Measurements from ENCODE around the gene AGRN.

DNA sequence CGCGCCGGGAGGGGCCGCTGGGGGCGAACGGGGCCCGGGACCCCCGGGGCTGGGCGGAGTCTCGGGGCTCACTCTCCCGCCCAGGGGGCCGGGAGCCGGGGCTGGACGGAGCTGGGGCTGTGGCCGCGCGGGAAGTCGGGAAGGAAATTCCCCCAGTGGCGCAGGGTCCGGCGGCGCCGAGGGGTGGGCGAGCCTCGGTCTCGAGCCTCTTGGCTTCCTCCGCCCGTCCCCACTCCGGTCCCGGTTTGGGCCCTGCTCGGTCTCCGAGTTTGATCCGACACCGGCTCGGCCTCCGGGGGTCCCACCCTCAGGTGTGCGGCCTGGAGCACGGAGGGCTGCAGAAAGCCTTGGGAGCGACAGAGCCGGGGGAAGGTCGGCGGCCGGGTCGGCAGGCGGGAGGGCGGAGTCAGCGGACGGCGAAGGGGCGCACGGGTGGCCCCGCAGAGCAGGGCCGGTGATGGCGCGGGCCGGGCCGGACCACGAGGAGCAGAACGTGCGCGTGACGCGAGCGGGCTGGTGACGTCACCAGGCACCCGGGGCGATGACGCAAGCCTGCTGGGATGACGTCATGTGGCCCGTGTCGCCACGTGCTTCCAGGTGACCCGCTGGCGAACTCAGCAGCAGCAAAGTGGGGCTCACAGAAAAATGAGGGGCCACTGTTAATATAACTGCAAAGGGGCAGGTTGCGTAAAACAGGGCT lies 19.4 kb upstream of the AGRN start:
- TF ChIP-seq, protein P1, sequence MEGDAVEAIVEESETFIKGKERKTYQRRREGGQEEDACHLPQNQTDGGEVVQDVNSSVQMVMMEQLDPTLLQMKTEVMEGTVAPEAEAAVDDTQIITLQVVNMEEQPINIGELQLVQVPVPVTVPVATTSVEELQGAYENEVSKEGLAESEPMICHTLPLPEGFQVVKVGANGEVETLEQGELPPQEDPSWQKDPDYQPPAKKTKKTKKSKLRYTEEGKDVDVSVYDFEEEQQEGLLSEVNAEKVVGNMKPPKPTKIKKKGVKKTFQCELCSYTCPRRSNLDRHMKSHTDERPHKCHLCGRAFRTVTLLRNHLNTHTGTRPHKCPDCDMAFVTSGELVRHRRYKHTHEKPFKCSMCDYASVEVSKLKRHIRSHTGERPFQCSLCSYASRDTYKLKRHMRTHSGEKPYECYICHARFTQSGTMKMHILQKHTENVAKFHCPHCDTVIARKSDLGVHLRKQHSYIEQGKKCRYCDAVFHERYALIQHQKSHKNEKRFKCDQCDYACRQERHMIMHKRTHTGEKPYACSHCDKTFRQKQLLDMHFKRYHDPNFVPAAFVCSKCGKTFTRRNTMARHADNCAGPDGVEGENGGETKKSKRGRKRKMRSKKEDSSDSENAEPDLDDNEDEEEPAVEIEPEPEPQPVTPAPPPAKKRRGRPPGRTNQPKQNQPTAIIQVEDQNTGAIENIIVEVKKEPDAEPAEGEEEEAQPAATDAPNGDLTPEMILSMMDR (IDR thresholded peaks at IDR 0.05 in 2 of 3, conservative IDR thresholded peaks at IDR 0.05 in 1 of 3; ENCODE audit: borderline replicate concordance in 1 of 3, insufficient read depth in 1 of 3, low read depth in 2 of 3, low read length in 2 of 3) = no peak
- TF ChIP-seq CEBPB (IDR thresholded peaks at IDR 0.05; ENCODE audit: low read depth) (no peak), EZH2phosphoT487 (IDR thresholded peaks at IDR 0.05; ENCODE audit: borderline replicate concordance) (no peak), EZH2 (IDR thresholded peaks at IDR 0.05) (no peak), POLR2AphosphoS5 (IDR thresholded peaks at IDR 0.05; ENCODE audit: low read depth, low read length) (peak; percentile 70)

Data from HCT116 (cell line).